GM18868 (cell line): ENCODE measurements around the gene SOCS2.
"Not testable (repeated sequence)": the region's sequence is repeated elsewhere in the genome, so short reads cannot be mapped to it uniquely, and the experiment has no call there.

ENCODE experiments used
- ATAC-seq: cut with Tn5 transposase; IDR thresholded peaks from one replicate; pipeline ENCODE4 v1.9.1; 2021; ENCODE audit warnings: mild to moderate bottlenecking, moderate library complexity; ENCODE audit not compliant: unreplicated experiment

SOCS2 gene

GRCh38 chr12:93592641-93593406 lies 20.3 kb downstream of the SOCS2 start:
- ATAC-seq = no peak

GRCh38 chr12:93593843-93594242 lies 21.4 kb downstream of the SOCS2 start:
- ATAC-seq = no peak

GRCh38 chr12:93594766-93595311 lies 22.4 kb downstream of the SOCS2 start:
- ATAC-seq = no peak

GRCh38 chr12:93595351-93595750 lies 22.9 kb downstream of the SOCS2 start:
- no peak for ATAC-seq

- ATAC-seq = no peak
Measured at GRCh38 chr12:93597608-93598007, 25.1 kb downstream of the SOCS2 start.

- no peak for ATAC-seq
Measured at GRCh38 chr12:93599192-93599591, 26.7 kb downstream of the SOCS2 start.

- ATAC-seq = no peak
Measured at GRCh38 chr12:93601591-93601990, 29.1 kb downstream of the SOCS2 start.

GRCh38 chr12:93602897-93603668 lies 30.6 kb downstream of the SOCS2 start:
- no peak for ATAC-seq

- no peak for ATAC-seq
Measured at GRCh38 chr12:93603762-93604161, 31.3 kb downstream of the SOCS2 start.

- no peak for ATAC-seq
Measured at GRCh38 chr12:93608313-93608712, 35.8 kb downstream of the SOCS2 start.

- no peak for ATAC-seq
Measured at GRCh38 chr12:93609281-93610192, 37.1 kb downstream of the SOCS2 start.

GRCh38 chr12:93612776-93613175 lies 40.3 kb downstream of the SOCS2 start:
- no peak for ATAC-seq

GRCh38 chr12:93614917-93615596 lies 42.6 kb downstream of the SOCS2 start:
- ATAC-seq = no peak

- no peak for ATAC-seq
Measured at GRCh38 chr12:93616584-93617101, 44.2 kb downstream of the SOCS2 start.

- ATAC-seq = no peak
Measured at GRCh38 chr12:93618891-93619410, 46.5 kb downstream of the SOCS2 start.

GRCh38 chr12:93621986-93622385 lies 49.5 kb downstream of the SOCS2 start:
- ATAC-seq = no peak

- no peak for ATAC-seq
Measured at GRCh38 chr12:93622485-93622884, 50.0 kb downstream of the SOCS2 start.

GRCh38 chr12:93624595-93625294 lies 52.3 kb downstream of the SOCS2 start:
- peak; percentile 89 for ATAC-seq

- ATAC-seq = not testable (repeated sequence)
Measured at GRCh38 chr12:93625295-93625645, 52.8 kb downstream of the SOCS2 start.
